ENCODE measurements around the gene NAGLU.

- no peak for TF ChIP-seq CTCF (conservative IDR thresholded peaks at IDR 0.05)
- TF ChIP-seq ZFX (IDR thresholded peaks at IDR 0.05): no peak
These were observed 28.9 kb downstream of the NAGLU start for GRCh38 chr17:42564815-42565522.

Measured in C4-2B (cell line).